Epithelial cell of proximal tubule (primary cell): ENCODE data around the gene ZFX. TPM values are rescaled to one million over a fixed set of nuclear protein-coding genes. Genes with fewer than 3 reads are reported as not detected.
A peak's percentile ranks its signal among the peaks of the same experiment; 100 is the strongest.

ENCODE experiments used
- DNase-seq: peaks from one replicate; pipeline ENCODE4 v3.0.0-alpha.2; 2011; ENCODE audit warnings: low read depth
- H3K4me3 ChIP-seq: 2 replicates; pipeline ENCODE4 v1.5.1; 2011; ENCODE audit warnings: low read depth, mild to moderate bottlenecking, low read length
- CTCF ChIP-seq: conservative IDR thresholded peaks from 2 replicates; pipeline ENCODE4 v1.5.1; 2012; ENCODE audit warnings: low read depth, mild to moderate bottlenecking, low read length
- total RNA-seq: library from RNA; depleted of rRNA; stranded (reverse); fragments of >200 nt; gene quantifications from 2 replicates; pipeline ENCODE4 v1.2.3, GENCODE V29; 2015

Gene ZFX
- total RNA-seq: 10.8 and 25.1 TPM in 2 replicates

- peak within 1 kb of the TSS; percentile 76 for H3K4me3 ChIP-seq
- no peak for TF ChIP-seq CTCF
- DNase-seq: no peak
Observed at GRCh38 chrX:24149351-24150050, at the start of gene ZFX. Gene ZFX (plus strand): TSS chrX:24149729. CDS start chrX:24172743, 23,014 bp downstream.

- DNase-seq: no peak
- TF ChIP-seq CTCF: no peak
- H3K4me3 ChIP-seq: no peak overlapping the region
Observed at GRCh38 chrX:24100713-24101112, 48.8 kb upstream of the ZFX start.

GRCh38 chrX:24110069-24110468, 39.5 kb upstream of the ZFX start:
- DNase-seq: no peak
- TF ChIP-seq CTCF: no peak
- no peak overlapping the region for H3K4me3 ChIP-seq

GRCh38 chrX:24113181-24113580, 36.3 kb upstream of the ZFX start:
- no peak for DNase-seq
- no peak overlapping the region for H3K4me3 ChIP-seq
- no peak for TF ChIP-seq CTCF

- no peak overlapping the region for H3K4me3 ChIP-seq
- no peak for DNase-seq
- TF ChIP-seq CTCF: no peak
Observed at GRCh38 chrX:24117258-24117657, 32.3 kb upstream of the ZFX start.

- H3K4me3 ChIP-seq: no peak overlapping the region
- no peak for DNase-seq
- no peak for TF ChIP-seq CTCF
Observed at GRCh38 chrX:24124244-24124799, 25.2 kb upstream of the ZFX start.

GRCh38 chrX:24125028-24125612, 24.4 kb upstream of the ZFX start:
- no peak overlapping the region for H3K4me3 ChIP-seq
- no peak for TF ChIP-seq CTCF
- DNase-seq: no peak
